ENCODE results near the gene GSTM2.

- TF ChIP-seq EZH2 (IDR thresholded peaks at IDR 0.05; ENCODE audit: borderline replicate concordance), result no peak
- no peak for TF ChIP-seq CTCF (IDR thresholded peaks at IDR 0.05; ENCODE audit: poor library complexity)
- TF ChIP-seq EZH2phosphoT487 (IDR thresholded peaks at IDR 0.05; ENCODE audit: low read depth, severe bottlenecking, unreplicated experiment), result no peak
These were observed 23.2 kb upstream of the GSTM2 start for GRCh38 chr1:109644670-109645069.

Measured in hepatocyte (in vitro differentiated cells).